IPS-11a (cell line): ENCODE measurements around the gene SPDEF.

Source experiments
- H3K4me3 ChIP-seq: one replicate; pipeline ENCODE4 v1.5.1; 2013; ENCODE audit warnings: low read depth, low read length, control low read depth

Gene SPDEF

DNA sequence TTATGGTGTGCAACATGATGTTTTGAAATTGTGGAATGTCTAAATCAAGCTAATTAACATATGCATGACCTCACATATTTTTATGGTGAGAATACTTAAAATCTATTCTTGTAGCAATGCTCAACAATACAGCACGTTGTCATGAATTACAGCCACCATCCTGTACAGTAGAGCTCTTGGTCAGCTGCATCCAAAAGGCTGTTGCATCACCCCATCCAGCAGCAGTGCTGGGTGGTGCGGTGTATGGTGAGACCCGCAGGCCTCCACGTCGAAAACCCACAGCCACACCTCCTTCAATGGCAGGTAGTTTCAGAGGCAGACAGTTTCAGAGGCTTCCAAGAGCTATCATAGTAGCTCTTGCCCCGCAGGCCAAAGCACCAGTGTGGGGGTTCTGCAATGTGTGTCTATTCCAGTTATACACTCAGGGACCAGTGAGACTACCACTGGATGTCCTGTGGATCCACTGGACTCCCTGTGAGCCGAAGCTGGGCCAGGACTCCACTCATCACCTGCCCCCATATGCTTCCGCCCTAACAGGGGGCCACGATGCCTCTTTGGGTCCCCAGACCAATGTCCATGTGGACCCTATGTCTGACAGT, 66.8 kb downstream of the SPDEF start:
- H3K4me3 ChIP-seq: no peak overlapping the region
